Measurements from ENCODE around the gene HOOK2.
"Not testable (repeated sequence)": the region's sequence is repeated elsewhere in the genome, so short reads cannot be mapped to it uniquely, and the experiment has no call there.

HOOK2 gene

GRCh38 chr19:12720296-12720695 is 55.1 kb downstream of the HOOK2 start:
- no peak for DNase-seq

GRCh38 chr19:12715929-12716328 is 59.4 kb downstream of the HOOK2 start:
- no peak for DNase-seq

DNA sequence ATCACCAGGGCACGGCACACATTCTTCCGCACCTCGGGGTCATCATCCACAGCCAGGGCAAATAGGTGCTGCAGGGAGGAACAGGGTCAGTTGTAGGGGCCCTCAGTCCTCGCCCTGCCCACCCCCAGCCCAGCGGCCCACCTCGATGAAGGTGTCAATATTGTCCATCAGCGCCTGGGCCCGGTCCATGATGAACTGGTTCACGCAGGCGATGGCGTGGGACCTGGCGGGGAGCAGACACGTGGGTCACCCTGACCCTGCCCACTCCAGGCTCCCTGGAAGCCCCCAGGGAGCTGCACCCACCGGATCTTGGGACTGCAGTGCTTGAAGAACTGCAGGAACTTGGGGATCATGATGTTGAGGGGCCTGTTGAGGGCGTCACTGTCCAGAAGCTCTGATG is 60.2 kb downstream of the HOOK2 start:
- DNase-seq, result no peak

DNA sequence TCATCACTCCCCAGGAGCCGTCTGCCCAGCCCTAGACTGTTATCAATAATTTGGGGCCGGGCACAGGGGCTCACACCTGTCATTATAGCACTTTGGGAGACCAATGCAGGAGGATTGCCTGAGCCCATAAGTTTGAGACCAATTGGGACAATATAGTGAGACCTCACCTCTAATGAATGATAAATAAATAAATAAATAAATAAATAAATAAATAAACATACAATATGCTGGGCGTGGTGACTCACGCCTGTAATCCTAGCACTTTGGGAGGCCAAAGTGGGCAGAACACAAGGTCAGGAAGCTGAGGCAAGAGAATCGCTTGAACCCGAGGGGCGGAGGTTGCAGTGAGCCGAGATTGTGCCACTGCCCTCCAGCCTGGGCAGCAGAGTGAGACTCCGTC is 62.0 kb downstream of the HOOK2 start:
- DNase-seq, result not testable (repeated sequence)

Data from islet precursor cell (in vitro differentiated cells).